ENCODE data around the gene RAD54L. TPM values are rescaled to one million over a fixed set of nuclear protein-coding genes. Genes with fewer than 3 reads are reported as not detected.
"Not testable (repeated sequence)": the region's sequence is repeated elsewhere in the genome, so short reads cannot be mapped to it uniquely, and the experiment has no call there.

Gene RAD54L
- polyA plus RNA-seq, 1 donor, result 16.7 TPM

DNA sequence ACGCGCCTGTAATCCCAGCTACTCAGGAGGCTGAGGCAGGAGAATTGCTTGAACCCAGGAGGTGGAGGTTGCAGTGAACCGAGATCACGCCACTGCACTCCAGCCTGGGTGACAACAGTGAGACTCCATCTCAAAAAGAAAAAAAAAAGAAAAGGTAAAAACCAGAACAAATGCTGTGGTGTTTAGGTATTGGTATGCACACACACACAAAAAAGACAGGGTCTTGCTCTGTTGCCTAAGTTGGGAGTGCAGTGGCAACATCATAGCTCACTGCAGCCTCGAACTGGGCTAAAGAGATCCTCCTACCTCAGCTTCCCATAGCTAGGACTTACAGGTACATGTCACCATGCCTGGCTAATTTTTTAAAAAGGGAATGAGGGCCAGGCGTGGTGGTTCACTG is 71.7 kb downstream of the RAD54L start:
- not testable (repeated sequence) for DNase-seq

DNA sequence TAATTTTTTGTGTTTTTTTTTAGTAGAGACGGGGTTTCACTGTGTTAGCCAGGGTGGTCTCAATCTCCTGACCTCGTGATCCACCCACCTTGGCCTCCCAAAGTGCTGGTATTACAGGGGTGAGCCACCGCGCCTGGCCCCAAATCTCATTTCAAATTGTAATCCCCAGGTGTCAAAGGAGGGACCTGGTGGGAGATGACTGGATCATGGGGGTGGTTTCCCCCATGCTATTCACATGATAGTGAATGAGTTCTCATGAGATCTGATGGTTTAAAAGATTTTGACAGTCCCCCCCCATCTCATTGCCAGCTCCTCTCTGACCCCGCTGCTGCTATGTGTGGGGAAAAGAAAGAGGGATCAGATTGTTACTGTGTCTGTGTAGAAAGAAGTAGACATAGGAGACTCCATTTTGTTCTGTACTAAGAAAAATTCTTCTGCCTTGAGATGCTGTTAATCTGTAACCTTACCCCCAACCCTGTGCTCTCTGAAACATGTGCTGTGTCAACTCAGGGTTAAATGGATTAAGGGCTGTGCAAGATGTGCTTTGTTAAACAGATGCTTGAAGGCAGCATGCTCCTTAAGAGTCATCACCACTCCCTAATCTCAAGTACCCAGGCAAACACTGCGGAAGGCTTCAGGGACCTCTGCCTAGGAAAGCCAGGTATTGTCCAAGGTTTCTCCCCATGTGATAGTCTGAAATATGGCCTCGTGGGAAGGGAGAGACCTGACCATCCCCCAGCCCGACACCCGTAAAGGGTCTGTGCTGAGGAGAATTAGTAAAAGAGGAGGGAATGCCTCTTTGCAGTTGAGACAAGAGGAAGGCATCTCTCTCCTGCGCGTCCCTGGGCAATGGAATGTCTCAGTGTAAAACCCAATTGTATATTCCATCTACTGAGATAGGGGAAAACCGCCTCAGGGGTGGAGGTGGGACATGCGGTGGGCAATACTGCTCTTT is 72.7 kb downstream of the RAD54L start:
- not testable (repeated sequence) for DNase-seq

DNA sequence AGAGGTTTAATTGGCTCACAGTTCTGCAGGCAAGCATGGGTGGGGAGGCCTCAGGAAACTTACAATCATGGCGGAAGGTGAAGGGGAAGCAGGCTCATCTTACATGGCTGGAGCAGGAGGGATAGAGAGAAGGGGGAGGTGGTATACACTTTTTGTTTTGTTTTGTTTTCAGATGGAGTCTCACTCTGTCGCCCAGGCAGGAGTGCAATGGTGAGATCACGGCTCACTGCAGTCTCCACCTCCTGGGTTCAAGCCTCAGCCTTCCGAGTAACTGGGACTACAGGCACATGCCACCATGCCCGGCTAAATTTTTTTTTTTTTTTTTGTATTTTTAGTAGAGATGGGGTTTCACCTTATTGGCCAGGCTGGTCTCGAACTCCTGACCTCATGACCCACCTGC is 74.6 kb downstream of the RAD54L start:
- not testable (repeated sequence) for DNase-seq

DNA sequence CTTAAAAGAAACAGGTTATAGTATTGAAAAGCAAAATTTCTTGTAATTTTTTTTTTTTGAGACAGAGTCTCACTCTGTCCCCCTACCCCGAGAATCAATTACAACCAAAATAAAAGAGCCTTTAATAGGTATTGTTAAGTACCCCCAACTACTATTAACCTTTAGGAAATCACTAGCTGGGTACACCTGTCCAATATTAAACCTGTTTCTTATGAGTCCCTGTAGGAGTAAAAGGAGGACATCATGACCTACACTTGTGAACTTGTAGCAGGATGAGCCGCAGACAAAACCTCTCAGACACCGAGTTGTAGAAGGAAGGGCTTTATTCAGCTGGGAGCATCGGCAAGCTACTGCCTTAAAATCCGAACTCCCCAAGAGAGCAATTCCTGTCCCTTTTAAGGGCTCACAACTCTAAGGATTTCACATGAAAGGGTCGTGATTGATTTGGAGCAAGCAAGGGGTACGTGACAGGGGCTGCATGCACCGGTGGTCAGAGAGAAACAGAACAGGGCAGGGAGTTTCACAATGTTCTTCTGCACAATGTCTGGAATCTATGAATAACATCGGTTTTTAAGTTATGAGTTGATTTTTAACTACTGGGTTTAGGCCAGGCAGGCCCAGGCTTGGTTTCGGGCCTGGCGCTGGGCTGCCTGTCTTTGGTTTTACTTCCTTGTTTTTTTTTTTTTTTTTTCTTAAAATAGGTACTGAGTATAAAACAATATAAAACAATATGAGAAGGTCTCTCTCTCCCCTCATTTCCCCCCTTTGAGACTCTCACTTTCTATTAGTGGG is 77.9 kb downstream of the RAD54L start:
- not testable (repeated sequence) for DNase-seq

Other genes with a start within 250 kb of the RAD54L start
- gene PIK3R3, start 115.1 kb upstream of the RAD54L start, polyA plus RNA-seq (ENCODE audit: insufficient read length), result 35.8 TPM
- 50.1 TPM for gene TSPAN1, start 72.7 kb upstream of the RAD54L start, polyA plus RNA-seq (ENCODE audit: insufficient read length)
- gene P3R3URF, start 71.3 kb upstream of the RAD54L start, polyA plus RNA-seq (ENCODE audit: insufficient read length), result not detected
- gene POMGNT1, start 49.3 kb upstream of the RAD54L start, polyA plus RNA-seq (ENCODE audit: insufficient read length), result 84.1 TPM
- gene LURAP1, start 44.4 kb upstream of the RAD54L start, polyA plus RNA-seq (ENCODE audit: insufficient read length), result 5.4 TPM
- gene LRRC41, start 55.9 kb downstream of the RAD54L start, polyA plus RNA-seq (ENCODE audit: insufficient read length), result 86.2 TPM
- gene UQCRH, start 55.9 kb downstream of the RAD54L start, polyA plus RNA-seq (ENCODE audit: insufficient read length), result 377 TPM
- gene NSUN4, start 93.0 kb downstream of the RAD54L start, polyA plus RNA-seq (ENCODE audit: insufficient read length), result 28.5 TPM
- gene FAAH, start 146.6 kb downstream of the RAD54L start, polyA plus RNA-seq (ENCODE audit: insufficient read length), result 21.4 TPM
- gene DMBX1, start 242.1 kb downstream of the RAD54L start, polyA plus RNA-seq (ENCODE audit: insufficient read length), result not detected